ENCODE results near the gene RIT2. TPM values are rescaled to one million over a fixed set of nuclear protein-coding genes. Genes with fewer than 3 reads are reported as not detected.

The RIT2 gene
- polyA plus RNA-seq, 1 donor from 2014 or later: 1.1 TPM

DNA sequence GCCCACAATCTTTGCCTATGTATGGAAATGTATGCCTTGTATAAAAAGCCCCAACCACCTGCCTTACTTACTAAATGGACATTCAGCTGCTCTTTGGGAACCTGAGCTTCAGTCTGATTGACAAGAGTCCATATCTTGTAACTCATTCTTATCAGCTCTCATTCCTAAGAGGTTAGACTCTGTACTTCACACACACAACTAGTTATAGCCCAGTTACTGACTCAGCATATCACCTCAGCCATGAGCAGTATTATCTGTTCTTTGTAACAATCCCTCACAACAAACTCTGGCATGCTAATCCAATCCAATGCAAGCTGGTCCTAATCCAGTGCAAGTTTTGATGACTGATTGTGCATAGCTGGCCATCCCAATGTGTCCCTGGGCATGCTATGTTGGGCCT, 250.6 kb downstream of the RIT2 start:
- H3K4me3 ChIP-seq (ENCODE audit: low read length): no peak overlapping the region
- no peak overlapping the region for H3K27ac ChIP-seq (ENCODE audit: low read length)
- no peaks in the 10 kb centered on the region for H3K9me3 ChIP-seq (ENCODE audit: low read length)
- H3K4me2 ChIP-seq (ENCODE audit: low read length): no peak overlapping the region
- no peaks in the 10 kb centered on the region for H3K9me2 ChIP-seq (ENCODE audit: insufficient read depth, low read length)
- H3K27me3 ChIP-seq (ENCODE audit: insufficient read depth, low read depth, low read length): no peaks in the 10 kb centered on the region
- H3K79me2 ChIP-seq (replicated peaks; ENCODE audit: insufficient read depth, low read length): no peaks in the 10 kb centered on the region
- TF ChIP-seq MXI1 (conservative IDR thresholded peaks at IDR 0.05; ENCODE audit: poor library complexity, severe bottlenecking) (no peak), EZH2 (IDR thresholded peaks at IDR 0.05; ENCODE audit: borderline replicate concordance, insufficient read depth, low read length, poor library complexity, severe bottlenecking) (no peak), SMC3 (conservative IDR thresholded peaks at IDR 0.05; ENCODE audit: poor library complexity) (no peak), TAF1 (IDR thresholded peaks at IDR 0.05; ENCODE audit: low read depth) (no peak), RAD21 (conservative IDR thresholded peaks at IDR 0.05) (no peak), EP300 (conservative IDR thresholded peaks at IDR 0.05; ENCODE audit: poor library complexity, severe bottlenecking) (no peak), POLR2AphosphoS5 (IDR thresholded peaks at IDR 0.05) (no peak)
- TF ChIP-seq, protein P1, sequence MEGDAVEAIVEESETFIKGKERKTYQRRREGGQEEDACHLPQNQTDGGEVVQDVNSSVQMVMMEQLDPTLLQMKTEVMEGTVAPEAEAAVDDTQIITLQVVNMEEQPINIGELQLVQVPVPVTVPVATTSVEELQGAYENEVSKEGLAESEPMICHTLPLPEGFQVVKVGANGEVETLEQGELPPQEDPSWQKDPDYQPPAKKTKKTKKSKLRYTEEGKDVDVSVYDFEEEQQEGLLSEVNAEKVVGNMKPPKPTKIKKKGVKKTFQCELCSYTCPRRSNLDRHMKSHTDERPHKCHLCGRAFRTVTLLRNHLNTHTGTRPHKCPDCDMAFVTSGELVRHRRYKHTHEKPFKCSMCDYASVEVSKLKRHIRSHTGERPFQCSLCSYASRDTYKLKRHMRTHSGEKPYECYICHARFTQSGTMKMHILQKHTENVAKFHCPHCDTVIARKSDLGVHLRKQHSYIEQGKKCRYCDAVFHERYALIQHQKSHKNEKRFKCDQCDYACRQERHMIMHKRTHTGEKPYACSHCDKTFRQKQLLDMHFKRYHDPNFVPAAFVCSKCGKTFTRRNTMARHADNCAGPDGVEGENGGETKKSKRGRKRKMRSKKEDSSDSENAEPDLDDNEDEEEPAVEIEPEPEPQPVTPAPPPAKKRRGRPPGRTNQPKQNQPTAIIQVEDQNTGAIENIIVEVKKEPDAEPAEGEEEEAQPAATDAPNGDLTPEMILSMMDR (IDR thresholded peaks at IDR 0.05; ENCODE audit: poor library complexity, severe bottlenecking): no peak
- TF ChIP-seq, protein P2, sequence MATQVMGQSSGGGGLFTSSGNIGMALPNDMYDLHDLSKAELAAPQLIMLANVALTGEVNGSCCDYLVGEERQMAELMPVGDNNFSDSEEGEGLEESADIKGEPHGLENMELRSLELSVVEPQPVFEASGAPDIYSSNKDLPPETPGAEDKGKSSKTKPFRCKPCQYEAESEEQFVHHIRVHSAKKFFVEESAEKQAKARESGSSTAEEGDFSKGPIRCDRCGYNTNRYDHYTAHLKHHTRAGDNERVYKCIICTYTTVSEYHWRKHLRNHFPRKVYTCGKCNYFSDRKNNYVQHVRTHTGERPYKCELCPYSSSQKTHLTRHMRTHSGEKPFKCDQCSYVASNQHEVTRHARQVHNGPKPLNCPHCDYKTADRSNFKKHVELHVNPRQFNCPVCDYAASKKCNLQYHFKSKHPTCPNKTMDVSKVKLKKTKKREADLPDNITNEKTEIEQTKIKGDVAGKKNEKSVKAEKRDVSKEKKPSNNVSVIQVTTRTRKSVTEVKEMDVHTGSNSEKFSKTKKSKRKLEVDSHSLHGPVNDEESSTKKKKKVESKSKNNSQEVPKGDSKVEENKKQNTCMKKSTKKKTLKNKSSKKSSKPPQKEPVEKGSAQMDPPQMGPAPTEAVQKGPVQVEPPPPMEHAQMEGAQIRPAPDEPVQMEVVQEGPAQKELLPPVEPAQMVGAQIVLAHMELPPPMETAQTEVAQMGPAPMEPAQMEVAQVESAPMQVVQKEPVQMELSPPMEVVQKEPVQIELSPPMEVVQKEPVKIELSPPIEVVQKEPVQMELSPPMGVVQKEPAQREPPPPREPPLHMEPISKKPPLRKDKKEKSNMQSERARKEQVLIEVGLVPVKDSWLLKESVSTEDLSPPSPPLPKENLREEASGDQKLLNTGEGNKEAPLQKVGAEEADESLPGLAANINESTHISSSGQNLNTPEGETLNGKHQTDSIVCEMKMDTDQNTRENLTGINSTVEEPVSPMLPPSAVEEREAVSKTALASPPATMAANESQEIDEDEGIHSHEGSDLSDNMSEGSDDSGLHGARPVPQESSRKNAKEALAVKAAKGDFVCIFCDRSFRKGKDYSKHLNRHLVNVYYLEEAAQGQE (IDR thresholded peaks at IDR 0.05; ENCODE audit: borderline replicate concordance): no peak
- H3F3A ChIP-seq (ENCODE audit: insufficient read depth, low read length, poor library complexity, severe bottlenecking): no peaks in the 10 kb centered on the region
- H4K20me1 ChIP-seq (ENCODE audit: insufficient read depth): no peaks in the 10 kb centered on the region
- H3K36me3 ChIP-seq (ENCODE audit: insufficient read depth, low read length): no peaks in the 10 kb centered on the region
- H3K9ac ChIP-seq (ENCODE audit: low read length): no peak overlapping the region
- no peak overlapping the region for H2AFZ ChIP-seq (ENCODE audit: low read depth, low read length)

DNA sequence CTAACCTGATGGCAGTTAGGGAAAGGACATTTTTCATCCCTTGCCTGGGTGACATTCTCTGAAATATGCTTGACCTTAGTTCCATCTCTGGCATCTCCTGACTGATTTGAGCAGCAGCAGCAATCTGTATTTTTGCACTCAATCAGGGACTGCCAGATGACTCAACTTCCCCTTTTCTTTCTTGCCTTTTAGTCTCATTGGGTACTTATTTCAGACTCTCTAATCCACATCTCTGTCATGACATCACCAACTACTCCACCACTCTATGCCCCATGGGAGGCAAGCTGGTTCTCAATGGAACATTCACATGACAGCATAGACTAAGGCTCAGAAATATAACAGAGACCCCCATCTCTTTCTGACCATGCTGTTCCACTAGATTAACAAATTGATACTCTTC, 254.2 kb downstream of the RIT2 start:
- Histone ChIP-seq H3F3A (ENCODE audit: insufficient read depth, low read length, poor library complexity, severe bottlenecking) (no peaks in the 10 kb centered on the region), H2AFZ (ENCODE audit: low read depth, low read length) (no peak overlapping the region), H3K27ac (ENCODE audit: low read length) (no peak overlapping the region), H3K9me2 (ENCODE audit: insufficient read depth, low read length) (no peaks in the 10 kb centered on the region), H3K9ac (ENCODE audit: low read length) (no peak overlapping the region), H3K4me3 (ENCODE audit: low read length) (no peak overlapping the region), H4K20me1 (ENCODE audit: insufficient read depth) (no peaks in the 10 kb centered on the region), H3K79me2 (replicated peaks; ENCODE audit: insufficient read depth, low read length) (no peaks in the 10 kb centered on the region), H3K36me3 (ENCODE audit: insufficient read depth, low read length) (no peaks in the 10 kb centered on the region), H3K27me3 (ENCODE audit: insufficient read depth, low read depth, low read length) (no peaks in the 10 kb centered on the region), H3K9me3 (ENCODE audit: low read length) (no peaks in the 10 kb centered on the region), H3K4me2 (ENCODE audit: low read length) (no peak overlapping the region)
- TF ChIP-seq EP300 (conservative IDR thresholded peaks at IDR 0.05; ENCODE audit: poor library complexity, severe bottlenecking) (no peak), SMC3 (conservative IDR thresholded peaks at IDR 0.05; ENCODE audit: poor library complexity) (no peak), MXI1 (conservative IDR thresholded peaks at IDR 0.05; ENCODE audit: poor library complexity, severe bottlenecking) (no peak), TAF1 (IDR thresholded peaks at IDR 0.05; ENCODE audit: low read depth) (no peak), POLR2AphosphoS5 (IDR thresholded peaks at IDR 0.05) (no peak), RAD21 (conservative IDR thresholded peaks at IDR 0.05) (no peak), EZH2 (IDR thresholded peaks at IDR 0.05; ENCODE audit: borderline replicate concordance, insufficient read depth, low read length, poor library complexity, severe bottlenecking) (no peak)
- TF ChIP-seq, protein P2 (IDR thresholded peaks at IDR 0.05; ENCODE audit: borderline replicate concordance): no peak
- TF ChIP-seq, protein P1 (IDR thresholded peaks at IDR 0.05; ENCODE audit: poor library complexity, severe bottlenecking): no peak
